GM12878 (cell line): ENCODE results near the gene SCAI. TPM values are rescaled to one million over a fixed set of nuclear protein-coding genes. Genes with fewer than 3 reads are reported as not detected.
"Not testable (repeated sequence)": the region's sequence is repeated elsewhere in the genome, so short reads cannot be mapped to it uniquely, and the experiment has no call there.

Experiments
- ATAC-seq: fragments of 200-7000 bp; cut with Tn5 transposase; 3 replicates; pipeline ENCODE4 v1.9.1; 2020; ENCODE audit warnings: mild to moderate bottlenecking, moderate library complexity
- BruUV-seq: library from RNA; stranded (reverse); fragments of 400-500 nt; replicated peaks from 2 replicates; lab custom pipeline; 2021; lab: Mats Ljungman, UMichigan
- CTCF ChIA-PET: fragments of 300-600 bp; sonication (Branson Sonifier 250); formaldehyde crosslinking; extraction: SDS; loops from one replicate; lab custom pipeline; 2021; ENCODE audit warnings: inconsistent platforms; lab: Yijun Ruan, JAX
- POLR2A ChIA-PET: fragments of 350-600 bp; formaldehyde crosslinking; extraction: SDS; loops from one replicate; lab custom pipeline; 2021; ENCODE audit warnings: inconsistent platforms; lab: Charles Lee
- RAD21 ChIA-PET: fragments of 300-600 bp; sonication (Branson Sonifier 250); formaldehyde crosslinking; loops from one replicate; lab custom pipeline; 2023; ENCODE audit warnings: antibody characterized with exemption; ENCODE audit not compliant: unreplicated experiment; lab: Charles Lee
- SMC1A ChIA-PET: fragments of 300-600 bp; sonication (Branson Sonifier 250); formaldehyde crosslinking; loops from one replicate; lab custom pipeline; 2023; ENCODE audit not compliant: unreplicated experiment, uncharacterized antibody; lab: Charles Lee
- DNase-seq: peaks from one replicate; pipeline ENCODE4 v3.0.0-alpha.2; 2011; ENCODE audit warnings: low read depth, low spot score
- FAIRE-seq: peaks from 3 replicates; lab custom pipeline; 2011; peaks lifted over from hg19 to GRCh38; lab: Jason Lieb, UNC
- H2AFZ ChIP-seq: 2 replicates; pipeline ENCODE4 v1.6.0; 2011; ENCODE audit warnings: low read depth, low read length, control low read depth; ENCODE audit not compliant: control insufficient read depth
- H3K27ac ChIP-seq: 2 replicates; pipeline ENCODE4 v1.5.1; 2011; ENCODE audit warnings: control low read depth; ENCODE audit not compliant: control insufficient read depth, insufficient read depth
- H3K27me3 ChIP-seq, 2 experiments: replicated peaks in 1 of 2; 2 replicates each; pipeline versions ENCODE4 v1.6.0 to v1.6.1; 2011; ENCODE audit warnings: low read length in 1 of 2; ENCODE audit not compliant: control insufficient read depth in 2 of 2, insufficient read depth in 2 of 2
- H3K36me3 ChIP-seq, 2 experiments: 2 replicates each; pipeline ENCODE4 v1.5.1; 2011; ENCODE audit warnings: low read length in 1 of 2; ENCODE audit not compliant: control insufficient read depth in 2 of 2, insufficient read depth in 2 of 2
- H3K4me1 ChIP-seq: 2 replicates; pipeline ENCODE4 v1.6.1; 2011; ENCODE audit warnings: mild to moderate bottlenecking, low read length, moderate library complexity, mixed read lengths; ENCODE audit not compliant: control insufficient read depth, insufficient read depth
- H3K4me2 ChIP-seq: 2 replicates; pipeline ENCODE4 v1.6.0; 2011; ENCODE audit warnings: control low read depth; ENCODE audit not compliant: control insufficient read depth, insufficient read depth
- H3K4me3 ChIP-seq: fragments of 200-600 bp; sonication (generic); 2 replicates; pipeline ENCODE4 v1.5.1; 2016
- H3K79me2 ChIP-seq: 2 replicates; pipeline ENCODE4 v1.6.0; 2011; ENCODE audit warnings: low read length; ENCODE audit not compliant: control insufficient read depth, insufficient read depth
- H3K9ac ChIP-seq: 2 replicates; pipeline ENCODE4 v1.8.0; 2011; ENCODE audit warnings: low read length, control low read depth, mixed read lengths; ENCODE audit not compliant: control insufficient read depth, insufficient read depth
- H3K9me3 ChIP-seq: replicated peaks from 3 replicates; pipeline ENCODE4 v1.5.1; 2011; ENCODE audit warnings: mild to moderate bottlenecking, low read length; ENCODE audit not compliant: control insufficient read depth, insufficient read depth
- H4K20me1 ChIP-seq: 2 replicates; pipeline ENCODE4 v1.6.0; 2011; ENCODE audit not compliant: control insufficient read depth, insufficient read depth
- CEBPB ChIP-seq, 2 experiments: fragments of 150-350 bp in 1 of 2; IDR thresholded peaks; 2 replicates each; pipeline ENCODE4 v1.6.1; 2012 to 2014; ENCODE audit warnings: low read depth in 2 of 2, low read length in 2 of 2, borderline replicate concordance in 1 of 2, inconsistent platforms in 1 of 2
- CEBPZ ChIP-seq: fragments of 150-350 bp; IDR thresholded peaks from 2 replicates; pipeline ENCODE4 v1.6.1; 2016; ENCODE audit warnings: low read depth, low read length
- NR2C2 ChIP-seq: IDR thresholded peaks from 2 replicates; pipeline ENCODE4 v1.6.1; 2011; ENCODE audit warnings: borderline replicate concordance, low read depth; ENCODE audit not compliant: control insufficient read depth, insufficient read length
- WGBS: methylation state at CpG from one replicate; pipeline ENCODE4 v1.1.6; 2016; ENCODE audit warnings: low lambda C conversion rate; ENCODE audit not compliant: insufficient replicate concordance, insufficient coverage; ENCODE audit errors: missing lambda C conversion rate; 5-methylcytosine and 5-hydroxymethylcytosine counted together
- in situ Hi-C: fragments of 300-500 bp; cut with MboI; formaldehyde crosslinking; loops from 9 replicates; pipeline ENCODE4 v1.14.3; 2018; ENCODE audit warnings: mixed read lengths
- intact Hi-C: fragments of 100-400 bp; cut with micrococcal nuclease; formaldehyde crosslinking; loops from one replicate; pipeline ENCODE4 v1.14.2; 2022; ENCODE audit not compliant: unreplicated experiment
- polyA plus RNA-seq, 11 experiments: library from polyadenylated mRNA; depleted of rRNA in 4 of 11; unstranded in 6 of 11; stranded (reverse) in 5 of 11; fragments of >200 nt; fragmentation: Nextera tagmentation in 4 of 11; fragmentation: Illumina TruSeq in 1 of 11; extraction: Ambion mirVana in 4 of 11; extraction: Trizol in 1 of 11; gene quantifications; 1 replicate in 1 of 11; 2 replicates in 10 of 11; pipeline versions ENCODE4 v1.2.1 to v1.2.3, GENCODE V29; 2011 to 2016; ENCODE audit warnings: inconsistent platforms in 2 of 11, missing spikeins in 2 of 11, low read depth in 1 of 11
- total RNA-seq, 4 experiments: library from RNA; depleted of rRNA in 3 of 4; stranded (reverse); fragments of >200 nt in 3 of 4; fragmentation: Illumina TruSeq in 1 of 4; extraction: Trizol in 1 of 4; gene quantifications; 2 replicates each; pipeline versions ENCODE4 v1.2.1 to v1.2.3, GENCODE V29; 2013 to 2021

SCAI gene
- total and polyA plus RNA-seq, 10 of the 15 experiments (the other 5 are each of a cell fraction or from before 2014, with no cell fraction given), result 0.52 to 8.8 (median 5.1) TPM

- SMC1A ChIA-PET, result interaction anchor here (0.6 kb wide), 1 partner anchor 61 kb away, joined by 3 read pairs; no protein-coding TSS in a partner anchor
- DNase-seq, H3K27me3 ChIP-seq, H3K27ac ChIP-seq, ATAC-seq, H4K20me1 ChIP-seq, H2AFZ ChIP-seq, H3K36me3 ChIP-seq, H3K9ac ChIP-seq, FAIRE-seq, H3K4me3 ChIP-seq, H3K9me3 ChIP-seq, in situ Hi-C loops, H3K4me1 ChIP-seq, CTCF ChIA-PET, H3K4me2 ChIP-seq, BruUV-seq, RAD21 ChIA-PET, intact Hi-C loops: not testable (repeated sequence)
- POLR2A ChIA-PET, result interaction anchor here (1.0 to 1.1 kb wide), 2 partner anchors 17 to 57 kb away, joined by 3 to 4 read pairs; no protein-coding TSS in a partner anchor
- 89% methylated on average over 4 of the region's 4 CpGs for WGBS
- H3K79me2 ChIP-seq, result peaks cover 63% of the 10 kb centered on the region
Observed at GRCh38 chr9:125181756-125182155, 38.4 kb upstream of the SCAI start.

GRCh38 chr9:125180876-125181275, 37.5 kb upstream of the SCAI start:
- Histone ChIP-seq H4K20me1 (no peaks in the 10 kb centered on the region), H2AFZ (no peak overlapping the region), H3K9me3 (no peaks in the 10 kb centered on the region), H3K36me3 (peaks cover 0 to 1% of the 10 kb centered on the region in 2 experiments; a peak in 1 of 4 replicates), H3K79me2 (peaks cover 58% of the 10 kb centered on the region), H3K4me3 (no peak overlapping the region), H3K27ac (no peak overlapping the region), H3K4me1 (no peaks in the 10 kb centered on the region), H3K9ac (no peak overlapping the region), H3K27me3 (no peaks in the 10 kb centered on the region), H3K4me2 (no peak overlapping the region)
- intact Hi-C loops (no loop called here), in situ Hi-C loops (no loop called here)
- FAIRE-seq (no peak), ATAC-seq (no peak), DNase-seq (no peak)
- ChIA-PET POLR2A (interaction anchor here (0.8 to 1.0 kb wide), 2 partner anchors 16 to 61 kb away, joined by 3 to 4 read pairs; partner anchors contain the start of gene HSPA5), CTCF (interaction anchor here (1.1 kb wide), 1 partner anchor 408 kb away, joined by 3 read pairs; no protein-coding TSS in a partner anchor), SMC1A (no interaction called here), RAD21 (no interaction called here)
- 88% methylated on average over 9 of the region's 9 CpGs for WGBS
- no peak for TF ChIP-seq NR2C2
- TF ChIP-seq CEBPB (IDR thresholded peaks at IDR 0.05; ENCODE audit: borderline replicate concordance in 1 of 2, low read depth in 2 of 2, low read length in 2 of 2), result no peak
- TF ChIP-seq CEBPZ, result no peak
- no TSS peak for BruUV-seq

- BruUV-seq, H3K36me3 ChIP-seq, H3K27ac ChIP-seq, RAD21 ChIA-PET, in situ Hi-C loops, H3K4me3 ChIP-seq, DNase-seq, H4K20me1 ChIP-seq, SMC1A ChIA-PET, intact Hi-C loops, H3K4me1 ChIP-seq, H3K4me2 ChIP-seq, H3K9ac ChIP-seq, H3K9me3 ChIP-seq, POLR2A ChIA-PET, FAIRE-seq, ATAC-seq, H3K27me3 ChIP-seq, CTCF ChIA-PET, H2AFZ ChIP-seq: not testable (repeated sequence)
- peaks cover 55% of the 10 kb centered on the region for H3K79me2 ChIP-seq
- 99% methylated on average over 4 of the region's 4 CpGs for WGBS
Observed at GRCh38 chr9:125179776-125180175, 36.4 kb upstream of the SCAI start.
